Fibroblast of pulmonary artery (primary cell): ENCODE data around the gene CNGB1.
A peak's percentile ranks its signal among the peaks of the same experiment; 100 is the strongest.

Experiments
- DNase-seq: peaks from one replicate; pipeline ENCODE4 v3.0.0-alpha.2; 2010; ENCODE audit warnings: low read depth
- H3K4me3 ChIP-seq: replicated peaks from 2 replicates; pipeline ENCODE4 v1.5.1; 2011; ENCODE audit warnings: low read depth, mild to moderate bottlenecking, control low read depth, low read length, moderate library complexity
- CTCF ChIP-seq: IDR thresholded peaks from 2 replicates; pipeline ENCODE4 v1.5.1; 2011; ENCODE audit warnings: mild to moderate bottlenecking, control low read depth, low read length, inconsistent platforms; ENCODE audit errors: missing control alignments

Gene CNGB1

GRCh38 chr16:57997176-57997527 is 26.2 kb upstream of the CNGB1 start:
- DNase-seq, result no peak
- no peak overlapping the region for H3K4me3 ChIP-seq
- TF ChIP-seq CTCF, result no peak

GRCh38 chr16:57996406-57997175 is 25.7 kb upstream of the CNGB1 start:
- no peak for DNase-seq
- no peak overlapping the region for H3K4me3 ChIP-seq

DNA sequence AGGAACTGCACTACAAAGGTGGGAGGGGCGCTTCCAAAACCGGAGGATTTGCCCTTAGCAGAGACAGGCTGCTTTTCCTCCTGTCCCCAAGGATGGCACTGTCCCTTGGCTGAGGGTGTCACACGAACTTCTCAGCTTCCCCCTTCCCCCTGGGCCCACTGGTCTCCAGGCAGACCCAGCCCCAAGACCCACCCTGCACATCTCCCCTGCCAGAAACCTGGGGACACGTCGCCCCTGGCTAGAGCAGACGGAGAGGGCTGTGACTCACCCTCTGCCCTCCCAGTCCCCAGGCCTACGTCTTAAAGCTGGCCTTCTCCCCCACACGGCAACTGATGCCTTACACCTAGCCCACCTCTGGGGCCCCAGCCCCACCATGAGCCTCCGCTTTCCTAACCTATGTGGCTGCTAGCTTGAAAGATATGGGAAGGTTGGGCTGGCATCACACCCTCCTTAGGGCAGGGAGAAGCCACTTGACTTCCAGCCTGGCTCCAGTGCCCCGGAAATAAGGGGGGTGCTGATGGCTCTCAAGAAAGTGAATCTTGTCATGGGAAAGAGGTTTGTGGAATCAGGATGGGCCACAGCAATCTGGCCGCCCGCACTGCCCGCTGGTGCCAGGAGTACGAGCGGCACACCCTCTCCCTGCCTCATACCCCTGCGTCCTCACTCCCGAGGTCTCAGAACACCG is 24.9 kb upstream of the CNGB1 start:
- no peak for TF ChIP-seq CTCF
- no peak overlapping the region for H3K4me3 ChIP-seq
- DNase-seq, result no peak

More at GRCh38 chr16:57996406-57997175, 25.7 kb upstream of the CNGB1 start:
- no peak for TF ChIP-seq CTCF

DNA sequence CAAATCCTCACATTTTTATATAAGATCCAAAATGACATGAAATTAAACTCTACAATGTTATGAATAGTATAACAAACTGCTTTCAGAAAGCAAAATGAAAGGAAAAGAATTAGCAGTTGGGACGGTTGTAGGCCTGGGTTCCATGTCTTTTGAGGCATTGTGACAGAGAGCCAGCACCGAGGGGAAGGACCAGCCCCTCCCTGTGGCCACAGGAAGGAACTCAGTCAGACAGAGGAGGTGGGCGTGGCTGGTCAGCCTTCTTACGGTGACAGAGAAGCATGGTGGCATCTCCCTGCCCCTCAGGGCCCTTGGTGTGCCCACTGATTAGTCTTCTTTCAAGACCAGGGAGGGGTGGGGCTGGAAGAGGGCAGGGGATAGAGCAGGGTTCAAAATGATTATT is 23.9 kb upstream of the CNGB1 start:
- peak; percentile 44 for TF ChIP-seq CTCF
- DNase-seq, result peak; percentile 50
- no peak overlapping the region for H3K4me3 ChIP-seq

- H3K4me3 ChIP-seq, result no peak overlapping the region
Observed at GRCh38 chr16:57994361-57994760, 23.4 kb upstream of the CNGB1 start.

GRCh38 chr16:57993897-57994296 is 23.0 kb upstream of the CNGB1 start:
- no peak overlapping the region for H3K4me3 ChIP-seq
- no peak for TF ChIP-seq CTCF
- no peak for DNase-seq

More at GRCh38 chr16:57994361-57994760, 23.4 kb upstream of the CNGB1 start:
- no peak for DNase-seq
- no peak for TF ChIP-seq CTCF
